ENCODE data around the gene PXDN. TPM values are rescaled to one million over a fixed set of nuclear protein-coding genes. Genes with fewer than 3 reads are reported as not detected.

Gene PXDN
- total and polyA plus RNA-seq, 9 of the 15 experiments (the other 6 are each of a cell fraction or from before 2014, with no cell fraction given) = 0.49 TPM; not detected in 8

- H3K36me3 ChIP-seq (ENCODE audit: control insufficient read depth, insufficient read depth, low read length) = no peaks in the 10 kb centered on the region
- TF ChIP-seq EWSR1 (IDR thresholded peaks at IDR 0.05; ENCODE audit: borderline replicate concordance, low read depth, partially characterized antibody) = no peak
- no peak for TF ChIP-seq ZBTB34 (CRISPR knock-in tag; IDR thresholded peaks at IDR 0.05)
- no peak for TF ChIP-seq CBX2 (IDR thresholded peaks at IDR 0.05; ENCODE audit: insufficient read depth, low read length, poor library complexity, severe bottlenecking)
- no peak for TF ChIP-seq TFAP4 (CRISPR knock-in tag; IDR thresholded peaks at IDR 0.05; ENCODE audit: borderline replicate concordance)
- TF ChIP-seq MTA3 (IDR thresholded peaks at IDR 0.05; ENCODE audit: borderline replicate concordance) = no peak
- no peak for TF ChIP-seq IRF9 (tag; IDR thresholded peaks at IDR 0.05)
- no peak for TF ChIP-seq CSDE1 (IDR thresholded peaks at IDR 0.05)
- no peak for TF ChIP-seq ZKSCAN1 (IDR thresholded peaks at IDR 0.05; ENCODE audit: low read depth, low read length)
- no peak for TF ChIP-seq ETS2 (tag; IDR thresholded peaks at IDR 0.05; ENCODE audit: borderline replicate concordance, poor library complexity, severe bottlenecking)
- no peak for TF ChIP-seq BCOR (IDR thresholded peaks at IDR 0.05)
- no peak for TF ChIP-seq GABPB2 (CRISPR knock-in tag; conservative IDR thresholded peaks at IDR 0.05)
- TF ChIP-seq STAT5A (IDR thresholded peaks at IDR 0.05; ENCODE audit: borderline replicate concordance, low read length) = no peak
- no peak for TF ChIP-seq ZNF146 (CRISPR knock-in tag; IDR thresholded peaks at IDR 0.05; ENCODE audit: unreplicated experiment)
- no peak for TF ChIP-seq ZBTB8A (IDR thresholded peaks at IDR 0.05; ENCODE audit: partially characterized antibody)
- no peak for TF ChIP-seq SAFB (IDR thresholded peaks at IDR 0.05; ENCODE audit: borderline replicate concordance, low read depth, low read length)
- TF ChIP-seq ZNF785 (CRISPR knock-in tag; IDR thresholded peaks at IDR 0.05) = no peak
- no peak for TF ChIP-seq ZNF41 (CRISPR knock-in tag; conservative IDR thresholded peaks at IDR 0.05)
- no peak for TF ChIP-seq BDP1 (IDR thresholded peaks at IDR 0.05; ENCODE audit: insufficient read depth, insufficient read length)
- no peaks in the 10 kb centered on the region for H3K9me1 ChIP-seq (ENCODE audit: control insufficient read depth, insufficient read depth, low read length)
- 62% methylated on average over 14 of the region's 14 CpGs for WGBS (ENCODE audit: insufficient coverage, low coverage, missing lambda C conversion rate)
- intact Hi-C loops (cut with micrococcal nuclease) (no loop called here), in situ Hi-C loops (cut with MboI) (no loop called here)
- H3K9ac ChIP-seq (ENCODE audit: insufficient read depth in 1 of 2, low read depth in 2 of 2, low read length in 2 of 2) = no peak overlapping the region
- no peaks in the 10 kb centered on the region for H3K79me2 ChIP-seq (ENCODE audit: control insufficient read depth, insufficient read depth, low read length)
- no peak overlapping the region for H3K27ac ChIP-seq (ENCODE audit: extremely low read depth, low read depth, low read length)
- H2AFZ ChIP-seq (ENCODE audit: low read depth, low read length) = no peak overlapping the region
- H3K4me1 ChIP-seq (replicated peaks in 1 of 2; ENCODE audit: control insufficient read depth in 2 of 2, insufficient read depth in 2 of 2, low read length in 2 of 2) = no peaks in the 10 kb centered on the region; a peak in 1 of 5 replicates
- H3K4me2 ChIP-seq (ENCODE audit: insufficient read depth, low read length) = no peak overlapping the region
- DNase-seq (ENCODE audit: extremely low read depth in 1 of 4, low spot score in 3 of 4) (no peak), FAIRE-seq (no peak), ATAC-seq (no peak)
- H4K20me1 ChIP-seq (replicated peaks; ENCODE audit: control insufficient read depth, insufficient read depth, low read length) = no peaks in the 10 kb centered on the region
- CTCF ChIA-PET (ENCODE audit: low intra/inter-chr PET ratio) = no interaction called here
- no peak overlapping the region for H3K4me3 ChIP-seq
- H3K27me3 ChIP-seq (ENCODE audit: control insufficient read depth in 2 of 2, insufficient read depth in 2 of 2, low read length in 2 of 2) = peaks cover 0 to 17% of the 10 kb centered on the region in 2 experiments; a peak in 2 of 5 replicates
- no TSS peak for BruUV-seq (replicated peaks)
- peaks cover 4% of the 10 kb centered on the region for H3K9me3 ChIP-seq (replicated peaks; ENCODE audit: control insufficient read depth, insufficient read depth, low read depth, low read length)
- POLR2A ChIA-PET = no interaction called here
Observed at GRCh38 chr2:1595274-1595673, 149.0 kb downstream of the PXDN start.

Measured in K562 (cell line).